ENCODE data around the gene ARHGAP23.

ARHGAP23 gene

DNA sequence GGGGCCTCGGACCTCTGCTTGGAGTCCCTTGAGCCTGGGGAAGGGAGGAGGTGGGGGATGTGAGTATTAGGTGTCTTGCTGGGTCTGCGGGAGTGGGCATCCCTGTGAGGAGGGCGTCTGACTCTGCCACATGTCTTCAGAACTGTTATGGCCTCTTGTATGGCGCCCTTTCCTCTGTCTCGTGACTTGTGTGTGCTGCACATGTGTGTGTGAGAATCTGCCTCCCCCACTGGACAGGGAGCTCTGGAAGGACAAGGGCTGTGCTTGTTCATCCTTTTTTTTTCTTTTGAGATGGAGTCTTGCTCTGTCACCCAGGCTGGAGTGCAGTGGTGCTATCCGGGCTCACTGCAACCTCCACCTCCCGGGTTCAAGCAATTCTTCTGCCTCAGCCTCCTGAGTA is 33.4 kb downstream of the ARHGAP23 start:
- TF ChIP-seq, protein P1, sequence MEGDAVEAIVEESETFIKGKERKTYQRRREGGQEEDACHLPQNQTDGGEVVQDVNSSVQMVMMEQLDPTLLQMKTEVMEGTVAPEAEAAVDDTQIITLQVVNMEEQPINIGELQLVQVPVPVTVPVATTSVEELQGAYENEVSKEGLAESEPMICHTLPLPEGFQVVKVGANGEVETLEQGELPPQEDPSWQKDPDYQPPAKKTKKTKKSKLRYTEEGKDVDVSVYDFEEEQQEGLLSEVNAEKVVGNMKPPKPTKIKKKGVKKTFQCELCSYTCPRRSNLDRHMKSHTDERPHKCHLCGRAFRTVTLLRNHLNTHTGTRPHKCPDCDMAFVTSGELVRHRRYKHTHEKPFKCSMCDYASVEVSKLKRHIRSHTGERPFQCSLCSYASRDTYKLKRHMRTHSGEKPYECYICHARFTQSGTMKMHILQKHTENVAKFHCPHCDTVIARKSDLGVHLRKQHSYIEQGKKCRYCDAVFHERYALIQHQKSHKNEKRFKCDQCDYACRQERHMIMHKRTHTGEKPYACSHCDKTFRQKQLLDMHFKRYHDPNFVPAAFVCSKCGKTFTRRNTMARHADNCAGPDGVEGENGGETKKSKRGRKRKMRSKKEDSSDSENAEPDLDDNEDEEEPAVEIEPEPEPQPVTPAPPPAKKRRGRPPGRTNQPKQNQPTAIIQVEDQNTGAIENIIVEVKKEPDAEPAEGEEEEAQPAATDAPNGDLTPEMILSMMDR (conservative IDR thresholded peaks at IDR 0.05; ENCODE audit: control insufficient read depth, insufficient read depth, low read depth, low read length): no peak
- no peak overlapping the region for H3K4me3 ChIP-seq (ENCODE audit: control insufficient read depth, low read depth, low read length)
- no peak for DNase-seq (ENCODE audit: low read depth)

DNA sequence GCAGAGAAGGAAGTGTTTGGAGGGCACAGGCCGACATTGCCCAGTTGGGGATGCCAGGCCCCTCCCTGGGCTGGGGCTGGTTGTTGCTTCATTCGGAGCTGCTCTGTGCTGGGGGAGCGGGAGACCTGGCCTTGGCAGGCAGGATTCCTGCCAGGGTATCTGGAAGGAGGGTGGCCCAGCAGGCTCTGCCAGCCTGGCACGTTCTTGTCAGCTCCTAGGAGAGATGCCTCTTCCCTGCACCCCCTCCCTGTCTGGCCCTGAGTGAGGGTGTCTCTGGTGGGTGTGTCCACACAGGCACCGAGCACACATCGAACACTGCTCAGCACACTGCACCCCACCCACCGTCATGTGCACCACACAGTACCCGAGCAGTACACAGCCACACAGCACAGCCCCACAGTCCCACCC is 35.2 kb downstream of the ARHGAP23 start:
- no peak for DNase-seq (ENCODE audit: low read depth)
- TF ChIP-seq, protein P1 (conservative IDR thresholded peaks at IDR 0.05; ENCODE audit: control insufficient read depth, insufficient read depth, low read depth, low read length): no peak
- H3K4me3 ChIP-seq (ENCODE audit: control insufficient read depth, low read depth, low read length): no peak overlapping the region

DNA sequence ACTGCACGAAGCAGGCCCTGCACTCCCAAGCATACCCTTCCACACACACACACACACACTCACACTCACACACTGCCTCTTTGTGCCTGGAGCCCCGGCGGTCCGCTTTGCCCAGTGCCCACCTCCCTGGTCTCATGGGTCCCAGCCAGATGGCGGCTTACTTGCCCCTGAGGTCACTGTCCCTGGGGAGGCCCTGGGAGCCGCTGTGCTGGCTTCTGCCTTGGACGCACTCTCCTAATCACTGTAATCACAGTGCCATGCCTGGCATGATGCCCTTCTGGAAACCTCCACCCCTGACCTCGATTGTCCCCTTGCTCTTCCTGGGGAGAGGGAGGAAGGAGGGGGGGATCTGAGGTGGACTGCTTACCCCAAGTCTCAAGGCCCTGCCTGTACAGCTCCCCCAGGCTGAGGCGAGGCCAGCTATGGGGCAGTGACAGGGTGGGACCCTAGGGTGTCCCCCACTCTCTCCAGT is 36.0 kb downstream of the ARHGAP23 start:
- DNase-seq (ENCODE audit: low read depth): peak; percentile 49
- H3K4me3 ChIP-seq (ENCODE audit: control insufficient read depth, low read depth, low read length): no peak overlapping the region
- TF ChIP-seq, protein P1 (conservative IDR thresholded peaks at IDR 0.05; ENCODE audit: control insufficient read depth, insufficient read depth, low read depth, low read length): no peak

DNA sequence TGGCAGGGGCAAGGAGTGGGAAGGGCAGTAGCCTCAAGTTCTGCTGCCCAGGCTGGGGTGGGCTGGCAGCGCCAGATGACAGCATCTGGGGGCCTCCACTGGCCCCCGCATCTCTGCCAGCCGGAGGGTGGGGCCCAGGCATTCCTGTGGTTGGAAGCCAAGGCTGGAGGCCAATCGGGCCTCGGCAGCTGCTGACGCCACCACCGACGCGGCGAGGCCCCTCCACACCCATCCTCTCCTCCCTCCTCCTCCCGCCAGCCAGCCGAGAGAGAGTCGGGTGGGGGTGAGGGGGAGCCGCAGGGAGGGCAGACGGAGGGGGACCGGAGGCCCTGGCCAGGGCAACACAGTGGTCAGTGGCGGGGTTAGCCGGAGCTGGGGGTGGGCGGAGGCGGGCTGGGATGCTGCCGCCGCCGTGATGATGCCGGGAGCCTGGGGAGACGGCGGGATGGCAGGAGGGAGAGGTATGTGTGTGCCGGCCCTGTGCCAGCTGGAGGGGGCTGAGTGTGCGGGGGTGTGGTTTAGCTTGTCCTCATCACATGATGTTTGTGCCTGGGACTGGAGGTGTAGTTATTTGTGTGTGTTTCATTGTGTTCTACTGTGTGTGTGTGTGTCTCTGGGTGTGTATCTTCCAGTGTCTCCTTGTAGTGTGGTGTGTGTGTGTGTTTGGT is 36.6 kb downstream of the ARHGAP23 start:
- TF ChIP-seq, protein P1 (conservative IDR thresholded peaks at IDR 0.05; ENCODE audit: control insufficient read depth, insufficient read depth, low read depth, low read length): no peak

DNA sequence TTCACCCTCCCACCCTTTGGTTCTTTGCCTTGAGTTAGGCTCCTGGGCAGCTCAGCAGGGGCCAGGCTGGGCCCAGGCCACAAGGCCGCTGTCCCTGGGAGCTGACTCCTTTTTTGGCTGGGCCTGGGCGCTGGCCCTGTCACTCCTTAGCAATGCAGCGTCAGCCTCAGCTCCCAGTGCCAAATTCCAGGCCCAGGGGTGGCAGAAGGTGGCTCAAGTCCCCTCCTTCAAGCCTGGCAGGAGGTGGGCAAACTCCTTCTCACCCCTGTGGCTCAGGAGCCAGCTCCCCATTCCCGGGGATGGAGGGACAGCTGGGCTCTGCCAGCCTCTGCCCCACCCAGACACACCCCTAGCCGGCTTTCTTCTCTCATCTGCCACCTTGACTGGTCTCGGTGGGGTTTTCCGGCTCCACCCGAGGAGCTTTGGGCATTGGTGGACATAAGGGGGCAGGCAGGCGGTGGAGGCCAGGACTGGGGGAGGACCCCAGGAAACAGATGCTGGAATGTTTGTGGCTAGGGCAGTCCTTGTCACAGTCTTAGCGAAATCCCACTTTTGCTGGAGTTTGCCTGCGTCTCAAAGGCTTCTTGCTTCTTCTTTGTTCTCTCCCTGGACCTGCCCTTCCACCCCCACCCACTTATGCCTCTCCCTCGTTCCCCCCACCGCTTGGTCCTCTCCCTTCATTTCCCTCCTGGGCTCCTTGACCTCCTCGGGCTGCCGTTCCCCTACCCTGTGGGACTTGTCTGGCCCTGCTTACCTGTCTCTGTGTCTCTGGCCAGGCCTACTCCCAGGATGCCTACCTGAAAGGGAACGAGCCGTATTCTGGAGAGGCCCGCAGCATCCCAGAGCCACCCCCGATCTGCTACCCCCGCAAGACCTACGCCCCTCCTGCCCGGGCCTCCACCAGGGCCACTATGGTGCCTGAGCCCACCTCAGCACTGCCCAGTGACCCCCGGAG is 37.4 kb downstream of the ARHGAP23 start:
- TF ChIP-seq, protein P1 (conservative IDR thresholded peaks at IDR 0.05; ENCODE audit: control insufficient read depth, insufficient read depth, low read depth, low read length): no peak
- H3K4me3 ChIP-seq (ENCODE audit: control insufficient read depth, low read depth, low read length): peak overlapping the region; percentile 54
- no peak for DNase-seq (ENCODE audit: low read depth)

More for the DNA sequence above, 36.6 kb downstream of the ARHGAP23 start:
- DNase-seq (ENCODE audit: low read depth): peak; percentile 93
- peak overlapping the region; percentile 54 for H3K4me3 ChIP-seq (ENCODE audit: control insufficient read depth, low read depth, low read length)

DNA sequence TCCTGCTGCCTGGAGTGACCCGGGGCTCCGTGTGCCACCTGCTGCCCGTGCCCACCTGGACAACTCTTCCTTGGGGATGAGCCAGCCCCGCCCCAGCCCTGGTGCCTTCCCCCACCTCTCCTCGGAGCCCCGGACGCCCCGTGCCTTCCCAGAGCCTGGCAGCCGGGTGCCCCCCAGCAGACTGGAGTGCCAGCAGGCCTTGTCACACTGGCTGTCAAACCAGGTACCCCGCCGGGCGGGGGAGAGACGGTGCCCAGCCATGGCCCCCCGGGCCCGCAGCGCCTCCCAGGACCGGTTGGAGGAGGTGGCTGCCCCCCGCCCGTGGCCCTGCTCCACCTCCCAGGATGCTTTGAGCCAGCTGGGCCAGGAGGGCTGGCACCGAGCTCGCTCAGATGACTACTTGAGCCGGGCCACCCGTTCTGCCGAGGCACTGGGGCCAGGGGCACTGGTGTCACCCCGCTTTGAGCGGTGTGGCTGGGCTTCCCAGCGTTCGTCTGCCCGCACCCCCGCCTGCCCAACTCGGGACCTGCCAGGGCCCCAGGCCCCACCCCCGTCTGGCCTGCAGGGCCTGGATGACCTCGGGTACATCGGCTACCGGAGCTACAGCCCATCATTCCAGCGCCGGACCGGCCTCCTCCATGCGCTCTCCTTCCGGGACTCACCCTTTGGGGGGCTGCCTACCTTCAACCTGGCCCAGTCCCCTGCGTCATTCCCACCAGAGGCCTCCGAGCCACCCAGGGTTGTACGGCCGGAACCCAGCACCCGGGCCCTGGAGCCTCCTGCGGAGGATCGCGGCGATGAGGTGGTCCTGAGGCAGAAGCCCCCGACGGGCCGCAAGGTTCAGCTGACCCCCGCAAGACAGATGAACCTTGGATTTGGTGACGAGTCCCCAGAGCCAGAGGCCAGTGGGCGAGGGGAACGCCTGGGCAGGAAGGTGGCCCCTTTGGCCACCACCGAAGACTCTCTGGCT is 38.4 kb downstream of the ARHGAP23 start:
- DNase-seq (ENCODE audit: low read depth): no peak
- TF ChIP-seq, protein P1 (conservative IDR thresholded peaks at IDR 0.05; ENCODE audit: control insufficient read depth, insufficient read depth, low read depth, low read length): no peak
- H3K4me3 ChIP-seq (ENCODE audit: control insufficient read depth, low read depth, low read length): no peak overlapping the region

Measured in fibroblast of mammary gland (primary cell).